H1 (cell line): Measurements from ENCODE around the gene MYOD1. TPM values are rescaled to one million over a fixed set of nuclear protein-coding genes. Genes with fewer than 3 reads are reported as not detected.

ENCODE experiments used
- CTCF ChIA-PET: fragments of 300-600 bp; sonication (Branson Sonifier 250); formaldehyde crosslinking; loops from one replicate; lab custom pipeline; 2021; ENCODE audit not compliant: partially characterized antibody; lab: Charles Lee
- POLR2A ChIA-PET: fragments of 300-600 bp; sonication (Branson Sonifier 250); formaldehyde crosslinking; loops from one replicate; lab custom pipeline; 2021; ENCODE audit warnings: inconsistent platforms; ENCODE audit not compliant: partially characterized antibody; lab: Charles Lee
- DNase-seq, 2 experiments: peaks; one replicate each; pipeline versions ENCODE4 v3.0.0 to v3.0.0-alpha.2; 2010 to 2022; ENCODE audit warnings: low spot score in 2 of 2, low read depth in 1 of 2, mixed read lengths in 1 of 2
- FAIRE-seq: peaks from 2 replicates; lab custom pipeline; 2011; peaks lifted over from hg19 to GRCh38; lab: Jason Lieb, UNC
- H2AFZ ChIP-seq: 2 replicates; pipeline ENCODE4 v1.8.1; 2012; ENCODE audit warnings: low read length, inconsistent platforms
- H2AK5ac ChIP-seq: 2 replicates; pipeline ENCODE4 v1.6.1; 2013; ENCODE audit warnings: low read depth, low read length
- H2BK120ac ChIP-seq: replicated peaks from 2 replicates; pipeline ENCODE3; 2013; ENCODE audit warnings: low read depth, low read length, inconsistent platforms
- H2BK12ac ChIP-seq: 2 replicates; pipeline ENCODE4 v1.6.1; 2013; ENCODE audit warnings: low read depth, low read length
- H2BK15ac ChIP-seq: 2 replicates; pipeline ENCODE4 v1.6.1; 2013; ENCODE audit warnings: low read length
- H2BK20ac ChIP-seq: 2 replicates; pipeline ENCODE4 v1.6.1; 2013; ENCODE audit warnings: low read length
- H2BK5ac ChIP-seq: 2 replicates; pipeline ENCODE4 v1.6.1; 2013; ENCODE audit warnings: low read depth, low read length
- H3K14ac ChIP-seq: 2 replicates; pipeline ENCODE4 v1.6.1; 2013; ENCODE audit warnings: inconsistent platforms; ENCODE audit not compliant: insufficient read length
- H3K18ac ChIP-seq: 2 replicates; pipeline ENCODE4 v1.6.1; 2013; ENCODE audit warnings: low read length; ENCODE audit errors: extremely low read depth
- H3K23ac ChIP-seq: 2 replicates; pipeline ENCODE4 v1.6.1; 2013; ENCODE audit warnings: inconsistent platforms; ENCODE audit not compliant: insufficient read length
- H3K23me2 ChIP-seq: 2 replicates; pipeline ENCODE4 v1.6.1; 2013; ENCODE audit warnings: low read depth, low read length
- H3K27ac ChIP-seq: 2 replicates; pipeline ENCODE4 v1.6.1; 2011; ENCODE audit warnings: low read depth, low read length, inconsistent platforms
- H3K27me3 ChIP-seq, 4 experiments: replicated peaks in 1 of 4; 1 replicate in 1 of 4; 2 replicates in 3 of 4; pipeline versions ENCODE4 v1.6.1 to v1.8.1; 2011 to 2013; ENCODE audit warnings: low read length in 3 of 4, mild to moderate bottlenecking in 3 of 4, inconsistent platforms in 2 of 4, mixed read lengths in 2 of 4, moderate library complexity in 1 of 4; ENCODE audit not compliant: control insufficient read depth in 3 of 4, insufficient read depth in 3 of 4; ENCODE audit errors: extremely low read depth in 1 of 4
- H3K36me3 ChIP-seq, 4 experiments: 2 replicates each; pipeline versions ENCODE4 v1.6.1 to v1.8.1; 2011 to 2013; ENCODE audit warnings: mild to moderate bottlenecking in 4 of 4, low read length in 3 of 4, moderate library complexity in 2 of 4, control low read depth in 1 of 4, inconsistent platforms in 1 of 4; ENCODE audit not compliant: insufficient read depth in 4 of 4, control insufficient read depth in 2 of 4
- H3K4ac ChIP-seq: replicated peaks from 2 replicates; pipeline ENCODE3; 2013; ENCODE audit warnings: low read length, low read depth, mixed read lengths, inconsistent platforms; ENCODE audit not compliant: insufficient read length
- H3K4me1 ChIP-seq, 4 experiments: replicated peaks in 1 of 4; 1 replicate in 1 of 4; 2 replicates in 3 of 4; pipeline versions ENCODE4 v1.6.1 to v1.8.1; 2011 to 2013; ENCODE audit warnings: low read length in 3 of 4, inconsistent platforms in 2 of 4, mixed read lengths in 1 of 4; ENCODE audit not compliant: insufficient read depth in 4 of 4, control insufficient read depth in 3 of 4
- H3K4me2 ChIP-seq, 2 experiments: 2 replicates each; pipeline versions ENCODE4 v1.6.1 to v1.8.1; 2011 to 2013; ENCODE audit warnings: low read depth in 2 of 2, low read length in 2 of 2, control low read depth in 1 of 2, inconsistent platforms in 1 of 2, mild to moderate bottlenecking in 1 of 2; ENCODE audit not compliant: insufficient read depth in 1 of 2
- H3K4me3 ChIP-seq, 4 experiments: fragments of 200-600, 300-600 bp in 1 of 4; sonication (generic), shearing (Covaris generic), sonication (Bioruptor Twin) in 1 of 4; 2 replicates each; pipeline versions ENCODE4 v1.5.1 to v1.8.1; 2011 to 2016; ENCODE audit warnings: low read length in 4 of 4, low read depth in 3 of 4, control low read depth in 2 of 4, inconsistent platforms in 2 of 4, mild to moderate bottlenecking in 2 of 4, mixed read lengths in 1 of 4, moderate library complexity in 1 of 4; ENCODE audit not compliant: insufficient read depth in 2 of 4; ENCODE audit errors: extremely low read depth in 1 of 4
- H3K56ac ChIP-seq: replicated peaks from 2 replicates; pipeline ENCODE3; 2013; ENCODE audit warnings: low read depth, mild to moderate bottlenecking, mixed read lengths, low read length, inconsistent platforms; ENCODE audit not compliant: insufficient read length
- H3K79me1 ChIP-seq: 2 replicates; pipeline ENCODE4 v1.6.1; 2013; ENCODE audit warnings: low read depth, low read length, control low read depth
- H3K79me2 ChIP-seq, 2 experiments: 2 replicates each; pipeline versions ENCODE4 v1.6.1 to v1.8.1; 2012 to 2013; ENCODE audit warnings: low read length in 2 of 2, mild to moderate bottlenecking in 2 of 2, inconsistent platforms in 1 of 2; ENCODE audit not compliant: insufficient read depth in 2 of 2, control insufficient read depth in 1 of 2
- H3K9ac ChIP-seq, 4 experiments: replicated peaks in 1 of 4; 1 replicate in 1 of 4; 2 replicates in 3 of 4; pipeline versions ENCODE4 v1.6.1 to v1.8.1; 2011 to 2013; ENCODE audit warnings: low read depth in 3 of 4, low read length in 3 of 4, control low read depth in 2 of 4, mild to moderate bottlenecking in 2 of 4, moderate library complexity in 2 of 4, inconsistent platforms in 1 of 4; ENCODE audit errors: extremely low read depth in 1 of 4
- H3K9me3 ChIP-seq, 2 experiments: 2 replicates each; pipeline versions ENCODE4 v1.6.1 to v1.8.1; 2012 to 2013; ENCODE audit warnings: mild to moderate bottlenecking in 2 of 2, moderate library complexity in 2 of 2, control low read depth in 1 of 2, inconsistent platforms in 1 of 2, low read depth in 1 of 2, low read length in 1 of 2, mixed read lengths in 1 of 2; ENCODE audit not compliant: insufficient read depth in 2 of 2
- H4K20me1 ChIP-seq, 2 experiments: replicated peaks in 1 of 2; 2 replicates each; pipeline versions ENCODE3 to v1.8.1; 2011 to 2013; ENCODE audit warnings: inconsistent platforms in 2 of 2, low read length in 2 of 2, mild to moderate bottlenecking in 1 of 2; ENCODE audit not compliant: insufficient read depth in 2 of 2, control insufficient read depth in 1 of 2
- H4K5ac ChIP-seq: 2 replicates; pipeline ENCODE4 v1.6.1; 2013; ENCODE audit warnings: low read length, low read depth, mixed read lengths, inconsistent platforms; ENCODE audit not compliant: insufficient read length
- H4K8ac ChIP-seq: 2 replicates; pipeline ENCODE4 v1.8.0; 2013; ENCODE audit warnings: mild to moderate bottlenecking, moderate library complexity, low read length, inconsistent platforms; ENCODE audit not compliant: insufficient read depth; ENCODE audit errors: extremely low read depth
- H4K91ac ChIP-seq: replicated peaks from 2 replicates; pipeline ENCODE3; 2013; ENCODE audit warnings: low read length, mixed read lengths, inconsistent platforms; ENCODE audit not compliant: insufficient read length
- CTCF ChIP-seq, 3 experiments: IDR thresholded peaks; 1 replicate in 2 of 3; 2 replicates in 1 of 3; pipeline versions ENCODE4 v1.5.1 to v1.6.1; 2011; ENCODE audit warnings: low read length in 3 of 3, mild to moderate bottlenecking in 3 of 3, inconsistent platforms in 2 of 3, low read depth in 1 of 3, moderate library complexity in 1 of 3; ENCODE audit not compliant: insufficient read depth in 1 of 3; ENCODE audit errors: control extremely low read depth in 1 of 3
- POLR2A ChIP-seq, 2 experiments: IDR thresholded peaks; 1 replicate in 1 of 2; 2 replicates in 1 of 2; pipeline ENCODE4 v1.6.1; 2011; ENCODE audit warnings: low read depth in 2 of 2, low read length in 2 of 2, mild to moderate bottlenecking in 2 of 2; ENCODE audit errors: control extremely low read depth in 1 of 2
- RAD21 ChIP-seq, 2 experiments: IDR thresholded peaks in 1 of 2; conservative IDR thresholded peaks in 1 of 2; 2 replicates each; pipeline ENCODE4 v1.6.1; 2011; ENCODE audit warnings: low read depth in 2 of 2, low read length in 2 of 2, improper control_type of control experiment in 1 of 2, inconsistent platforms in 1 of 2, mild to moderate bottlenecking in 1 of 2, moderate library complexity in 1 of 2
- RNF2 ChIP-seq: fragments of 200-900, 300-1000 bp; sonication (generic); IDR thresholded peaks from 2 replicates; pipeline ENCODE4 v1.7.1; 2016; ENCODE audit warnings: borderline replicate concordance, low read depth, mild to moderate bottlenecking, antibody characterized with exemption, low read length; ENCODE audit not compliant: poor library complexity, severe bottlenecking; ENCODE audit errors: missing control alignments
- WGBS, 2 experiments: shearing (Covaris generic) in 1 of 2; methylation state at CpG; one replicate each; pipeline versions ENCODE4 v1.1.6 to v1.1.7; 2013 to 2015; ENCODE audit warnings: low lambda C conversion rate in 2 of 2, mixed read lengths in 2 of 2, inconsistent platforms in 1 of 2, low coverage in 1 of 2, missing lambda C conversion rate in 1 of 2; ENCODE audit not compliant: insufficient replicate concordance in 2 of 2, insufficient coverage in 1 of 2, insufficient read length in 1 of 2; ENCODE audit errors: extremely low coverage in 1 of 2, missing lambda C conversion rate in 1 of 2; 5-methylcytosine and 5-hydroxymethylcytosine counted together
- polyA plus RNA-seq, 7 experiments: library from polyadenylated mRNA; depleted of rRNA in 3 of 7; stranded (reverse) in 5 of 7; unstranded in 2 of 7; fragments of >200 nt in 5 of 7; fragments of 200-250 nt in 2 of 7; gene quantifications; 1 replicate in 5 of 7; 2 replicates in 1 of 7; 4 replicates in 1 of 7; pipeline versions ENCODE4 v1.2.1 to v1.2.3, GENCODE V29; 2011 to 2013; ENCODE audit warnings: missing spikeins in 2 of 7, mixed read lengths in 2 of 7
- total RNA-seq: library from RNA; stranded (reverse); fragmentation: NEBNext Ultra II Directional; extraction: Animal tissue kit (Norgen Biotek cat#: 25700); gene quantifications from 2 replicates; pipeline ENCODE4 v1.2.1, GENCODE V29; 2021

The MYOD1 gene
- total and polyA plus RNA-seq, 2 of the 8 experiments (the other 6 are each of a cell fraction or from before 2014, with no cell fraction given) = not detected

GRCh38 chr11:17722000-17722643, 2.8 kb downstream of the MYOD1 start:
- WGBS, 2 experiments = 22% methylated on average over 24 of the region's 25 CpGs; no CpG with 5 or more reads in 1 of the 2 experiments
- no peak overlapping the region for H3K9ac ChIP-seq
- POLR2A ChIA-PET = interaction anchor here (0.9 kb wide), 1 partner anchor 9 kb away, joined by 3 read pairs; no protein-coding TSS in a partner anchor

More at GRCh38 chr11:17722000-17722643, 2.8 kb downstream of the MYOD1 start:
- peak; percentile 68 for FAIRE-seq
- H3K79me1 ChIP-seq = no peaks in the 10 kb centered on the region
- H3K36me3 ChIP-seq = no peaks in the 10 kb centered on the region; a peak in 1 of 8 replicates
- H3K23me2 ChIP-seq = peaks cover 9% of the 10 kb centered on the region
- H3K79me2 ChIP-seq = no peaks in the 10 kb centered on the region
- peak overlapping the region; percentile 81 to 98; a peak in 3 of 4 replicates for H3K4me2 ChIP-seq
- no peak overlapping the region for H3K23ac ChIP-seq
- DNase-seq = peak in 1 of 2 experiments; percentile 65
- H2AK5ac ChIP-seq = no peak overlapping the region
- no peak overlapping the region for H2BK15ac ChIP-seq
- H3K14ac ChIP-seq = no peak overlapping the region
- no peak overlapping the region for H3K18ac ChIP-seq
- H3K4me1 ChIP-seq = peaks cover 0 to 31% (median 14%) of the 10 kb centered on the region in 4 experiments; a peak in 6 of 7 replicates
- peak overlapping the region in 1 of 4 experiments; percentile 56; a peak in 2 of 8 replicates for H3K4me3 ChIP-seq
- no peak overlapping the region for H2AFZ ChIP-seq
- no peak overlapping the region for H2BK20ac ChIP-seq
- peaks cover 52 to 72% (median 60%) of the 10 kb centered on the region in 4 experiments for H3K27me3 ChIP-seq
- no peak overlapping the region for H3K4ac ChIP-seq
- peaks cover 0 to 5% of the 10 kb centered on the region in 2 experiments; a peak in 1 of 4 replicates for H3K9me3 ChIP-seq
- H2BK12ac ChIP-seq = no peak overlapping the region
- no peak overlapping the region for H2BK5ac ChIP-seq
- CTCF ChIA-PET = interaction anchor here (0.9 to 15.7 kb wide), 33 partner anchors 10 to 450 kb away, joined by 3 to 290 read pairs (median 4); partner anchors contain the start of genes KCNC1 and MRGPRX4
- peaks cover 7 to 10% of the 10 kb centered on the region in 2 experiments for H4K20me1 ChIP-seq
- H4K8ac ChIP-seq = no peak overlapping the region
- no peak overlapping the region for H4K5ac ChIP-seq
- peak; percentile 62 to 72 for TF ChIP-seq RAD21 (IDR thresholded peaks at IDR 0.05 in 1 of 2, conservative IDR thresholded peaks at IDR 0.05 in 1 of 2; ENCODE audit: low read depth in 2 of 2, low read length in 2 of 2)
- peak; percentile 3 for TF ChIP-seq RNF2
- TF ChIP-seq POLR2A (IDR thresholded peaks at IDR 0.05; ENCODE audit: control extremely low read depth in 1 of 2, low read depth in 2 of 2, low read length in 2 of 2) = no peak
- TF ChIP-seq CTCF (IDR thresholded peaks at IDR 0.05; ENCODE audit: control extremely low read depth in 1 of 3, insufficient read depth in 1 of 3, low read depth in 1 of 3, low read length in 3 of 3) = peak; percentile 76 to 90 (median 77)
- H2BK120ac ChIP-seq = no peak overlapping the region
- no peak overlapping the region for H3K56ac ChIP-seq
- no peak overlapping the region for H4K91ac ChIP-seq
- no peak overlapping the region for H3K27ac ChIP-seq
